Stimulated activated CD8-positive, alpha-beta memory T cell treated with anti-CD3 and anti-CD28 coated beads, Interleukin-4, amount 100 ng/mL, for 1 hour (primary cell): ENCODE results near the gene PCYOX1L.

Experiments used
- DNase-seq, 2 donors: peaks; one replicate each; pipeline ENCODE4 v3.0.0-alpha.2; 2020; ENCODE audit warnings: low read depth in 2 of 2, low spot score in 1 of 2

The PCYOX1L gene

GRCh38 chr5:149337736-149338135 is 20.1 kb upstream of the PCYOX1L start:
- no peak for DNase-seq

- DNase-seq, result no peak
Observed at GRCh38 chr5:149338364-149338763, 19.5 kb upstream of the PCYOX1L start.

- no peak for DNase-seq
Observed at GRCh38 chr5:149340920-149341319, 16.9 kb upstream of the PCYOX1L start.

GRCh38 chr5:149341876-149342275 is 16.0 kb upstream of the PCYOX1L start:
- no peak for DNase-seq

- DNase-seq, result no peak
Observed at GRCh38 chr5:149344151-149344550, 13.7 kb upstream of the PCYOX1L start.

GRCh38 chr5:149345147-149345891 is 12.5 kb upstream of the PCYOX1L start, which contains the start of gene GRPEL2:
Gene GRPEL2, plus strand, starts transcription at chr5:149345499. Its CDS starts 41 bp downstream, at chr5:149345540.
- peak; percentile 67 to 72 for DNase-seq

GRCh38 chr5:149345892-149346222 is 12.0 kb upstream of the PCYOX1L start:
- DNase-seq, result no peak

- no peak for DNase-seq
Observed at GRCh38 chr5:149348518-149348917, 9.3 kb upstream of the PCYOX1L start.

GRCh38 chr5:149349382-149349781 is 8.5 kb upstream of the PCYOX1L start:
- no peak for DNase-seq

- DNase-seq, result no peak
Observed at GRCh38 chr5:149352169-149352568, 5.7 kb upstream of the PCYOX1L start.

GRCh38 chr5:149353911-149354310 is 3.9 kb upstream of the PCYOX1L start:
- no peak for DNase-seq

- no peak for DNase-seq
Observed at GRCh38 chr5:149355688-149356087, 2.2 kb upstream of the PCYOX1L start.

- no peak for DNase-seq
Observed at GRCh38 chr5:149356391-149356790, 1.5 kb upstream of the PCYOX1L start.

GRCh38 chr5:149358294-149358651 is 427 bp downstream of the PCYOX1L start:
- DNase-seq, result no peak

GRCh38 chr5:149358868-149359495 is 1.1 kb downstream of the PCYOX1L start:
- no peak for DNase-seq

- DNase-seq, result no peak
Observed at GRCh38 chr5:149360272-149360671, 2.4 kb downstream of the PCYOX1L start.

GRCh38 chr5:149362541-149362940 is 4.7 kb downstream of the PCYOX1L start:
- no peak for DNase-seq

- no peak for DNase-seq
Observed at GRCh38 chr5:149363358-149363757, 5.5 kb downstream of the PCYOX1L start.

- no peak for DNase-seq
Observed at GRCh38 chr5:149363936-149364335, 6.1 kb downstream of the PCYOX1L start.

GRCh38 chr5:149364719-149365118 is 6.9 kb downstream of the PCYOX1L start:
- DNase-seq, result no peak

GRCh38 chr5:149365418-149365817 is 7.6 kb downstream of the PCYOX1L start:
- DNase-seq, result no peak

- DNase-seq, result no peak
Observed at GRCh38 chr5:149366169-149366729, 8.4 kb downstream of the PCYOX1L start.
